Upper lobe of right lung (tissue), 1 donor: ENCODE measurements around the gene KLF16. TPM values are rescaled to one million over a fixed set of nuclear protein-coding genes. Genes with fewer than 3 reads are reported as not detected.

ENCODE experiments used
- ATAC-seq: fragments of 200-7000 bp; cut with Tn5 transposase; one replicate; pipeline ENCODE4 v1.9.1; 2020; ENCODE audit warnings: mild to moderate bottlenecking, moderate library complexity
- DNase-seq: peaks from one replicate; pipeline ENCODE4 v3.0.0-alpha.2; 2020
- H3K27ac ChIP-seq: fragments of 200-600 bp; one replicate; pipeline ENCODE4 v1.8.0; 2022
- H3K27me3 ChIP-seq: fragments of 200-600 bp; one replicate; pipeline ENCODE4 v1.8.0; 2022; ENCODE audit warnings: mild to moderate bottlenecking
- H3K36me3 ChIP-seq: fragments of 200-600 bp; one replicate; pipeline ENCODE4 v1.8.0; 2022
- H3K4me1 ChIP-seq: fragments of 200-600 bp; one replicate; pipeline ENCODE4 v1.8.0; 2022
- H3K4me3 ChIP-seq: fragments of 200-600 bp; one replicate; pipeline ENCODE4 v1.8.0; 2022; ENCODE audit warnings: mild to moderate bottlenecking
- H3K9me3 ChIP-seq: fragments of 200-600 bp; one replicate; pipeline ENCODE4 v1.8.0; 2022
- intact Hi-C: fragments of 100-400 bp; cut with DNase I; formaldehyde crosslinking; loops from one replicate; pipeline ENCODE4 v1.11.0; 2022
- total RNA-seq: library from RNA; stranded (reverse); fragmentation: NEBNext Ultra II Directional; extraction: Animal tissue kit (Norgen Biotek cat#: 25700); gene quantifications from one replicate; pipeline ENCODE4 v1.2.1, GENCODE V29; 2021
- TF ChIP-seq, protein P1 (sequence below): fragments of 200-600 bp; IDR thresholded peaks from one replicate; pipeline ENCODE4 v1.8.0; 2022; ENCODE audit warnings: antibody characterized with exemption
- donor health status: DM: no; HTN: yes; CAD: no; lungs with severe emphysema.

Gene KLF16
- total RNA-seq, 1 donor from 2014 or later, result 28.0 TPM

DNA sequence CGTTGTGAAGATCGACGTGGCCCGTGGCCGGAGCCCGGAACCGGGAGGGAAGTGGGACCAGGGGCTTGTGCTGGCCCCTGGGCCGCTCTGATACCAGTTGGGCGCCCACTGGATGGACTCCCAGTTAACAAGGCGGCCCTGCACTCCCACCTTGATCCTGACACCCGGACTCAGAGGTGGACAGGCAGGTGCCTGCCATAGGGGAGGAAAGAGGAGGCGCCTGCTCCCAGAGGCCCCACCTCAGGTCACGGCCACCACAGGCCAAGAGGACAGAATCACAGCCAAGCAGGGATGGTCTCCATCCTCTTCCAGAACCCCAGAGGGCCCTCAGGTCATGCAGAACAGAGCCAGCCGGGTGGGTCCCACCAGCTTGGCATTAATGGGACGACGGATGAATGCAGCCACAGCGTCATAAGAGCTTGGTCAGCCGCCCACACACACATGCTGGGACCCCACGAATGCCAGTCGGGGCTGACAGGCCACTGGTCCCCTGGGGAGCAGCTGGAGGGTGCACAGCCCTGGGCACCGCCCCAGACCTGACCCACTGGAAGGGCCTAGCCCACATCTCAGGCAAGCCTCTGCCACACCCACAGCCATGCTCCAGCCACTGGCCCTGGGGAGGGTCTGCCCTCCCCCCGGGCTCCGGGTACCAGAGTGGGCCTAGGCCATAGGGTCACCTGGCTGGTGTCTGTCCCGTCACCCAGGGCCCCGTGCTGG, 9.6 kb upstream of the KLF16 start:
- Histone ChIP-seq H3K27me3 (no peaks in the 10 kb centered on the region), H3K4me1 (peaks cover 38% of the 10 kb centered on the region), H3K4me3 (peak overlapping the region; percentile 93), H3K9me3 (no peaks in the 10 kb centered on the region), H3K36me3 (peaks cover 24% of the 10 kb centered on the region), H3K27ac (peak overlapping the region; percentile 93)
- TF ChIP-seq, protein P1, sequence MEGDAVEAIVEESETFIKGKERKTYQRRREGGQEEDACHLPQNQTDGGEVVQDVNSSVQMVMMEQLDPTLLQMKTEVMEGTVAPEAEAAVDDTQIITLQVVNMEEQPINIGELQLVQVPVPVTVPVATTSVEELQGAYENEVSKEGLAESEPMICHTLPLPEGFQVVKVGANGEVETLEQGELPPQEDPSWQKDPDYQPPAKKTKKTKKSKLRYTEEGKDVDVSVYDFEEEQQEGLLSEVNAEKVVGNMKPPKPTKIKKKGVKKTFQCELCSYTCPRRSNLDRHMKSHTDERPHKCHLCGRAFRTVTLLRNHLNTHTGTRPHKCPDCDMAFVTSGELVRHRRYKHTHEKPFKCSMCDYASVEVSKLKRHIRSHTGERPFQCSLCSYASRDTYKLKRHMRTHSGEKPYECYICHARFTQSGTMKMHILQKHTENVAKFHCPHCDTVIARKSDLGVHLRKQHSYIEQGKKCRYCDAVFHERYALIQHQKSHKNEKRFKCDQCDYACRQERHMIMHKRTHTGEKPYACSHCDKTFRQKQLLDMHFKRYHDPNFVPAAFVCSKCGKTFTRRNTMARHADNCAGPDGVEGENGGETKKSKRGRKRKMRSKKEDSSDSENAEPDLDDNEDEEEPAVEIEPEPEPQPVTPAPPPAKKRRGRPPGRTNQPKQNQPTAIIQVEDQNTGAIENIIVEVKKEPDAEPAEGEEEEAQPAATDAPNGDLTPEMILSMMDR, result no peak
- intact Hi-C loops, result no loop called here
- no peak for DNase-seq
- no peak for ATAC-seq

DNA sequence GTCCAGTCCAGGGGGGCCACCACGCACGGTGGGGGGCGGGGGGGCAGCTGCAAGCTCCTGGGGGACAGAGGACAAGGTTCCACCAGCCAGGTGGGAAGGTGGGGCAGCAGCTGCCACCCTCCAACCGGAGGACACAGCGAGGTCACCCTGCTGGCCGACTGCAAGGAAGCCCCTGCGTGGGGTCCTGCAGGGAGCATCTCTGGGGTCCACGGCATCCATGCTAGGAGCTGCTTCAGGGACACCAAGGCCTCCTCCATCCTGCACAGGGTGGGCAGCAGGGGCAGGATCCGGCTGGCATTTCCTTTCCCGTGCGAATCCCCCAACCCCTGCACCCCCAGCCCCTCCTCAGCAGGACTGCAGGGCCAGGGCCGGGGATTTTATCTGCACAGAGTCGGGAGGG, 8.3 kb upstream of the KLF16 start:
- no peaks in the 10 kb centered on the region for H3K27me3 ChIP-seq
- TF ChIP-seq, protein P1, result no peak
- peaks cover 24% of the 10 kb centered on the region for H3K36me3 ChIP-seq
- intact Hi-C loops, result no loop called here
- DNase-seq (peak; percentile 62), ATAC-seq (no peak)
- peaks cover 36% of the 10 kb centered on the region for H3K4me1 ChIP-seq
- no peak overlapping the region for H3K27ac ChIP-seq
- H3K4me3 ChIP-seq, result no peak overlapping the region
- H3K9me3 ChIP-seq, result no peaks in the 10 kb centered on the region

GRCh38 chr19:1871140-1871597, 7.8 kb upstream of the KLF16 start:
- no peaks in the 10 kb centered on the region for H3K27me3 ChIP-seq
- peaks cover 31% of the 10 kb centered on the region for H3K4me1 ChIP-seq
- no peak overlapping the region for H3K27ac ChIP-seq
- H3K9me3 ChIP-seq, result no peaks in the 10 kb centered on the region
- H3K36me3 ChIP-seq, result peaks cover 24% of the 10 kb centered on the region
- no peak for DNase-seq
- H3K4me3 ChIP-seq, result no peak overlapping the region
- intact Hi-C loops, result no loop called here
- TF ChIP-seq, protein P1, result no peak
- no peak for ATAC-seq

DNA sequence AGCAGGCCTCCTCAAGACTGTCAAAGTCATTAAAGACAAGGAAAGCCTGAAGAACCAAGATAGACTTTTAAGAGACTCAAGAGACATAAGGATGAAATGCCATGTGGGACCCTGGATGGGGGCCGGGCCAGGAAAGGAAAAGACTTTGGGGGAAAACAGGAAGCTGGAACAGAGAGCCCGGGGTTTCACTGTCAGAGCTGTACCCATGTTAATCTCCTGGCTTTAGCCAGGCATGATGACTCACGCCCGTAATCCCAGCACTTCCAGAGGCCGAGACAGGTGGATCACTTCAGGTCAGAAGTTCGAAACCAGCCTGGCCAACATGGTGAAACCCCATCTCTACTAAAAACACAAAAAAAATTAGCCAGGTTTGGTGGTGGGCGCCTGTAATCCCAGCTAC, 5.6 kb upstream of the KLF16 start:
- no peak for ATAC-seq
- intact Hi-C loops, result no loop called here
- Histone ChIP-seq H3K4me1 (peaks cover 28% of the 10 kb centered on the region), H3K9me3 (no peaks in the 10 kb centered on the region), H3K27ac (no peak overlapping the region), H3K36me3 (peaks cover 24% of the 10 kb centered on the region), H3K4me3 (no peak overlapping the region), H3K27me3 (no peaks in the 10 kb centered on the region)
- no peak for DNase-seq
- TF ChIP-seq, protein P1, result no peak

DNA sequence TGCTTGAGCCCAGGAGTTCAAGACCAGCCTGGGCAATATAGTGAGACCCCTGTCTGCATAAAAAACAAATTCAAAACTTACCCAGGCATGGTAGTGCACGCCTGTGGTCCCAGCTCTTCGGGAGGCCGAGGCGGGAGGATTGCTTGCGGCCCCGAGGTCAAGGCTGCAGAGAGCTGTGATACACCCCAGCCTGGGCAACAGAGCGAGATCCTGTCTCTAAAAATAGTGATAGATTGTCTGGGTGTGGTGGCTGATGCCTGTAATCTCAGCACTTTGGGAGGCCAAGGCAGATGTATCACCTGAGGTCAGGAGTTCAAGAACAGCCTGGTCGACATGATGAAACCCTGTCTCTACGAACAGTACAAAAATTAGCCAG, 4.0 kb upstream of the KLF16 start:
- no peaks in the 10 kb centered on the region for H3K9me3 ChIP-seq
- H3K36me3 ChIP-seq, result peaks cover 15% of the 10 kb centered on the region
- no peak overlapping the region for H3K4me3 ChIP-seq
- ATAC-seq (no peak), DNase-seq (no peak)
- TF ChIP-seq, protein P1, result no peak
- peaks cover 13% of the 10 kb centered on the region for H3K4me1 ChIP-seq
- H3K27ac ChIP-seq, result no peak overlapping the region
- no peaks in the 10 kb centered on the region for H3K27me3 ChIP-seq
- intact Hi-C loops, result no loop called here
